RWPE1 (cell line): ENCODE results near the gene MINDY4.

Experiments used
- CTCF ChIA-PET: fragments of 350-600 bp; sonication (Branson Sonifier 250); formaldehyde crosslinking; extraction: SDS; loops from one replicate; lab custom pipeline; 2021; lab: Yijun Ruan, JAX
- POLR2A ChIA-PET: fragments of 400-600 bp; formaldehyde crosslinking; extraction: SDS; loops from one replicate; lab custom pipeline; 2020; ENCODE audit warnings: antibody characterized with exemption; ENCODE audit not compliant: low non-redundant PET; lab: Yijun Ruan, JAX
- DNase-seq: peaks from one replicate; pipeline ENCODE4 v3.0.0; 2012; ENCODE audit warnings: low spot score
- H3K27ac ChIP-seq: fragments of 450-650 bp; 2 replicates; pipeline ENCODE4 v1.5.1; 2017
- TF ChIP-seq, protein P1 (sequence below): fragments of 450-650 bp; conservative IDR thresholded peaks from 2 replicates; pipeline ENCODE4 v1.5.1; 2017; ENCODE audit warnings: low read depth, mild to moderate bottlenecking

MINDY4 gene

GRCh38 chr7:30901856-30902255, 130.6 kb downstream of the MINDY4 start:
- TF ChIP-seq, protein P1, sequence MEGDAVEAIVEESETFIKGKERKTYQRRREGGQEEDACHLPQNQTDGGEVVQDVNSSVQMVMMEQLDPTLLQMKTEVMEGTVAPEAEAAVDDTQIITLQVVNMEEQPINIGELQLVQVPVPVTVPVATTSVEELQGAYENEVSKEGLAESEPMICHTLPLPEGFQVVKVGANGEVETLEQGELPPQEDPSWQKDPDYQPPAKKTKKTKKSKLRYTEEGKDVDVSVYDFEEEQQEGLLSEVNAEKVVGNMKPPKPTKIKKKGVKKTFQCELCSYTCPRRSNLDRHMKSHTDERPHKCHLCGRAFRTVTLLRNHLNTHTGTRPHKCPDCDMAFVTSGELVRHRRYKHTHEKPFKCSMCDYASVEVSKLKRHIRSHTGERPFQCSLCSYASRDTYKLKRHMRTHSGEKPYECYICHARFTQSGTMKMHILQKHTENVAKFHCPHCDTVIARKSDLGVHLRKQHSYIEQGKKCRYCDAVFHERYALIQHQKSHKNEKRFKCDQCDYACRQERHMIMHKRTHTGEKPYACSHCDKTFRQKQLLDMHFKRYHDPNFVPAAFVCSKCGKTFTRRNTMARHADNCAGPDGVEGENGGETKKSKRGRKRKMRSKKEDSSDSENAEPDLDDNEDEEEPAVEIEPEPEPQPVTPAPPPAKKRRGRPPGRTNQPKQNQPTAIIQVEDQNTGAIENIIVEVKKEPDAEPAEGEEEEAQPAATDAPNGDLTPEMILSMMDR, result no peak
- POLR2A ChIA-PET, result no interaction called here
- CTCF ChIA-PET, result interaction anchor here (0.7 kb wide), 1 partner anchor 14 kb away, joined by 3 read pairs; no protein-coding TSS in a partner anchor
- no peak for DNase-seq
- H3K27ac ChIP-seq, result no peak overlapping the region

DNA sequence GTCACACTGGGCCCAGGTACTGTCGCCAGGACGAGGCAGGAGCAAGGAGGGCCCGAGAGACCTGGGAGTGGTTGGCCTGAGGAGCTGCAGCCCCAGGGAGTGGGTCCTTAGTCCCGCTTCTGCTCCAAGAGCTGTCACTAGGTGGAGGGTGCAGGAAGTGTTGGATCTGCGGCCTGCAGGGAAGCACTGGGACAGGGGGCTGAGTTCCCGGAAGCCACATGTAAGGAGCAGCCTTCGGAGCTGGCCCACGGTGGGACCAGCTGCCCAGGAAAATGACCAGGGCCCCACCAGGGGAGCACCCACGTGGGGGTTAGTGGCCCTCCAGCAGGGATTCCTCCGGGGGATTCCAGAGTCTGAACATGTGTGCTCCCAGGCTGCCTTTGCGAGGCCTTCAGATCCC, 131.2 kb downstream of the MINDY4 start:
- TF ChIP-seq, protein P1, result no peak
- no peak for DNase-seq
- no peak overlapping the region for H3K27ac ChIP-seq
- ChIA-PET POLR2A (no interaction called here), CTCF (no interaction called here)

DNA sequence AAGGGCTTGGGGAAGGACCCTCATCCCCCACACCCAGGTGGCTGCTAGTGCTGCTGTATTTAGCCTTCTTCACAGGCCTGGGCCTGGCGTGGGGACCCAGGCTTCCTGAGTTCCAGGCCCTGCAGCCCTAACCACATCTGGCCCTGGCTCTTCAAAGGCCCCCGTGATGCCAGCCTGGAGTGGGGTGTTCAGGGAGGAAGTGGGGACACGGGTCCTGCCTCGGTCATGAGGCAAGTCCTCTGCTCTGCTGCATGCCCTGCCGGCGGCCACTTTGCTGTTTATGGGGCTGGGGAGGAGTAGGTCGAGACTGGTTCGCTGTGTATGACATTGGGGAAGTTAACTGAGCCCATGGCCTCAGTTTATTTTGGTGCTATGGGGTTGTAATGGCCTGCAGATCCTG, 131.9 kb downstream of the MINDY4 start:
- H3K27ac ChIP-seq, result no peak overlapping the region
- no peak for DNase-seq
- CTCF ChIA-PET, result no interaction called here
- TF ChIP-seq, protein P1, result no peak
- POLR2A ChIA-PET, result no interaction called here

DNA sequence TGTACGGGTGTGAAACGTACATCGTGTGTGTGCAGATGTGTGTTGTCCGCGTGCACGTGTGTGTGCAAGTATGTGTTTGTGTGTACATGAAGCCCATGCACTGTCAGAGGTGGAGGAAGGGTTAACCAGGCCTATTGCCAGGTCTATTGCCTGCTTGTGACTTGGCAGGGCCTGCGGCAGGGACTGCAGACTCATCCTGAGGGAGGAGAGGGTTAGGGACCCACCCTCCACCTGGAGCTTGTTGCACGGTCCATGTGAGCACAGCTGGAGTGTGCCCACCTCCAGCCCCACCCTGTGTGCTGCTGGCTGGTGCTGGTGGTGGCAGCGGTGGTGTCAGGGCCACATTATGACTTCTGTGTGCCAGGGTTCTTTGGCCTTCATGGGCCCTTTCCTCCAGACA, 133.3 kb downstream of the MINDY4 start:
- ChIA-PET CTCF (interaction anchor here (0.8 kb wide), 1 partner anchor 152 kb away, joined by 5 read pairs; no protein-coding TSS in a partner anchor), POLR2A (no interaction called here)
- DNase-seq, result no peak
- peak overlapping the region; percentile 57 for H3K27ac ChIP-seq
- TF ChIP-seq, protein P1, result no peak

DNA sequence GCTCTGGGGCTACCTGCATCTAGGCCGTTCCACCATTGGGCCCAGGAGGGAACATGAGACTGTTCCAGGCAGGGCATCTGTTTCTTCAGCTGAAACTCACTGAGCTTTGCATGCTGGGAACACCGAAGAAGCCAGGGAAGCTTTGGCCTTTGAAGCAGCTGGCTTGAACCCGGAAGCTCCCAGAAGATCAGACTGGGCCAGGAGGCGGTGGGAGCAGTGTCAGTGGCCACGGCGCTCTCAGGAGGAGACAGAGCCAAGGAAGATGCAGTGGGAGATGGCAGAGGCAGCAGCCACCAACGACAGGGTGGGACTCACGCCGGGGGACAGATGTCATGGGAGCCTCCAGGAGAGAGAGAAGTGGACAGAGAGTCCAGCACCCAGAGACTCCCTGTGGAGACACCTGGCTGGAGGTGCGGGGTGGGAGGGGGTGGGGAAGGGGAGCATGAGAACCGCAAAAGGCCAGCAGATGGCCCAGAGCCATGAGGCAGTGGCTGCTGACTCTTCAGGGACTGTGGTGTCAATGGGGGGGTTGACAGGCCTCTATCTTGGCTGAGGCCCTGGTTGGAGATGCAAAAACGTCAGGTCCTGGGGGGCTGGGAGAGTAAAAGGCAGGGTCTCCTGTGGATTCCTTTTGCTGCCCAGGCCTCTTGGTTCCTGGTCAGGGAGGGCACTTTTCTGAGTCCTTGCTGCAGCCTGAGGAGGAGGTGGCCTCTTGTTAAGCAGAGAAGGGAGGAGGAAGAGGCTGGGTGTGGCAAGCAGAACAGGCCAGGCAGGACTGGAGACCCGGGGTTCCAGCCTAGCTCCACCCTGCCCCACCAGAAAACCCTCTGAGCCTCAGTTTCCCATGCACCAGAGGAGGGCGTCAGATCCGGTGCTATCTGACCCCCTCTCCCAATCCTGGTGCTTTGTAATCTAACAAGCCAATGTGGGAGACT, 134.1 kb downstream of the MINDY4 start:
- DNase-seq, result no peak
- H3K27ac ChIP-seq, result peak overlapping the region; percentile 57
- ChIA-PET POLR2A (no interaction called here), CTCF (no interaction called here)
- TF ChIP-seq, protein P1, result no peak

DNA sequence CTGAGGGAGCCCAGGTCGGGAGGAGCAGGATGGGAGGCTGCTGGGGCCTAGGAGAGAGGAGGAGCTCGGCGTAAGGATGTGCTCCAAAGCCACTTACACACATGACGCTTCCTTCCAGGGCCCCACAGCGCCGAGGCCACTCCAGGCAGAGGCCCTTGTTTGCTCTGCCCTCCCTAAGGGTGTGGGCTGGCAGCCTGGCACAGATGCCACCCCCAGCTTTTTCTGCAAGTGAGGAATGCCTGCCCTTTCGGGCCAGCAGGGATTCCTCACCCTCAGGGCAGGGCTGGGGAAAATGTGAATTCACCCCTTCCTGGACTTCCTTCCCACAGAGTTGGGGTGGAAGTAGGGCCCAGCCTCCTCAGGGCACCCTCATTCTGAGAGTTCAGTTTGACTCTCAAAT, 134.8 kb downstream of the MINDY4 start:
- DNase-seq, result peak; percentile 50
- POLR2A ChIA-PET, result no interaction called here
- TF ChIP-seq, protein P1, result no peak
- peak overlapping the region; percentile 57 for H3K27ac ChIP-seq
- CTCF ChIA-PET, result no interaction called here
